ENCODE measurements around the gene SCUBE3. TPM values are rescaled to one million over a fixed set of nuclear protein-coding genes. Genes with fewer than 3 reads are reported as not detected.

SCUBE3 gene
- total and polyA plus RNA-seq, 2 of the 13 experiments (the other 11 are each of a cell fraction or from before 2014, with no cell fraction given): not detected

DNA sequence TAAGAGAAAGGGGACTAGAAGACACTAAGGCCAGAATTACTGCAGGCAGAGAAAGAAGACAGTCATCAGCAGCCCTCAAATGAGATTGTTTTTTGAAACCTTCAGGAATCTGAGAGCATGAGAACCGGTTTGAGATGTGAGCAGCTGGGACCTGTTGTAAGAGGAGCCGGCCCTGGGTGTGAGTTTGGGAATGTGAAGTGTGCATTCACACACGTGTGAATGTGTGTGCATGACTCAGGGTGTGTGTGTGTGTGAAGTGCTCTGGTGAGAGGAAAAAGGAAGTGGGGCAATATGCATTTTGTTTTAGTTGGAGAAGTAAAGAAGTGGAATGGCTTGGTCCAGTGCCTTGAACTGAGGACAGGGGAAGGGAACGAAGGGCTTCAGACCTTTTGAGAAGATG, 4.3 kb downstream of the SCUBE3 start:
- in situ Hi-C loops (cut with HindIII; ENCODE audit: extremely low pct_ligation_motif_present, low pct_unique_long_range_greater_than_20kb): no loop called here
- FAIRE-seq: no peak
- Histone ChIP-seq H3K9ac (ENCODE audit: insufficient read depth, low read depth, low read length) (no peak overlapping the region), H2AFZ (ENCODE audit: low read length) (no peak overlapping the region), H3K4me2 (ENCODE audit: low read depth, low read length) (no peak overlapping the region), H3K36me3 (replicated peaks in 1 of 2; ENCODE audit: control insufficient read depth in 1 of 2, insufficient read depth in 2 of 2, low read length in 2 of 2) (no peaks in the 10 kb centered on the region), H3K79me2 (ENCODE audit: insufficient read depth, low read length) (no peaks in the 10 kb centered on the region), H3K27me3 (ENCODE audit: control insufficient read depth in 1 of 2, insufficient read depth in 2 of 2, low read length in 2 of 2) (peaks cover 10 to 51% of the 10 kb centered on the region in 2 experiments; a peak in 4 of 5 replicates), H3K4me1 (ENCODE audit: insufficient read depth, low read length) (0 out of 2 replicates have a peak, but pooled peaks cover 13% of the 10 kb centered on the region), H3K4me3 (replicated peaks in 1 of 3; ENCODE audit: insufficient read depth in 1 of 3, low read depth in 2 of 3, low read length in 3 of 3) (no peak overlapping the region), H3K27ac (ENCODE audit: extremely low read length, insufficient read depth, low read length) (no peak overlapping the region), H4K20me1 (ENCODE audit: insufficient read depth, low read length) (no peaks in the 10 kb centered on the region), H3K9me3 (ENCODE audit: low read length) (no peaks in the 10 kb centered on the region)
- no peak for DNase-seq (ENCODE audit: low spot score)
- ATAC-seq: no peak
- ChIA-PET POLR2A (no interaction called here), CTCF (ENCODE audit: low intra/inter-chr PET ratio, low total read pairs) (no interaction called here)
- intact Hi-C loops (cut with micrococcal nuclease; ENCODE audit: unreplicated experiment): no loop called here
- BruUV-seq (replicated peaks): no TSS peak
- 38% methylated on average over 4 of the region's 4 CpGs for WGBS (ENCODE audit: low lambda C conversion rate)
- TF ChIP-seq ZFP62 (CRISPR knock-in tag; IDR thresholded peaks at IDR 0.05) (no peak), NONO (IDR thresholded peaks at IDR 0.05) (no peak), NONO (CRISPR knock-in tag; conservative IDR thresholded peaks at IDR 0.05) (no peak), SIX4 (CRISPR knock-in tag; IDR thresholded peaks at IDR 0.05) (no peak), MTF2 (CRISPR knock-in tag; IDR thresholded peaks at IDR 0.05; ENCODE audit: borderline replicate concordance) (no peak), RERE (CRISPR knock-in tag; IDR thresholded peaks at IDR 0.05; ENCODE audit: low read depth) (no peak), ZNF547 (CRISPR knock-in tag; IDR thresholded peaks at IDR 0.05) (no peak), LRRFIP1 (CRISPR knock-in tag; conservative IDR thresholded peaks at IDR 0.05) (no peak), ZZZ3 (CRISPR knock-in tag; IDR thresholded peaks at IDR 0.05; ENCODE audit: borderline replicate concordance) (no peak), NR2C2 (CRISPR knock-in tag; IDR thresholded peaks at IDR 0.05; ENCODE audit: borderline replicate concordance) (no peak), POLR2G (IDR thresholded peaks at IDR 0.05; ENCODE audit: low read depth, low read length) (no peak), IKZF1 (IDR thresholded peaks at IDR 0.05) (no peak), MXD1 (CRISPR knock-in tag; IDR thresholded peaks at IDR 0.05) (no peak), FOXA3 (CRISPR knock-in tag; IDR thresholded peaks at IDR 0.05) (no peak), ZNF703 (CRISPR knock-in tag; IDR thresholded peaks at IDR 0.05; ENCODE audit: borderline replicate concordance) (no peak)
- TF ChIP-seq, protein P1, sequence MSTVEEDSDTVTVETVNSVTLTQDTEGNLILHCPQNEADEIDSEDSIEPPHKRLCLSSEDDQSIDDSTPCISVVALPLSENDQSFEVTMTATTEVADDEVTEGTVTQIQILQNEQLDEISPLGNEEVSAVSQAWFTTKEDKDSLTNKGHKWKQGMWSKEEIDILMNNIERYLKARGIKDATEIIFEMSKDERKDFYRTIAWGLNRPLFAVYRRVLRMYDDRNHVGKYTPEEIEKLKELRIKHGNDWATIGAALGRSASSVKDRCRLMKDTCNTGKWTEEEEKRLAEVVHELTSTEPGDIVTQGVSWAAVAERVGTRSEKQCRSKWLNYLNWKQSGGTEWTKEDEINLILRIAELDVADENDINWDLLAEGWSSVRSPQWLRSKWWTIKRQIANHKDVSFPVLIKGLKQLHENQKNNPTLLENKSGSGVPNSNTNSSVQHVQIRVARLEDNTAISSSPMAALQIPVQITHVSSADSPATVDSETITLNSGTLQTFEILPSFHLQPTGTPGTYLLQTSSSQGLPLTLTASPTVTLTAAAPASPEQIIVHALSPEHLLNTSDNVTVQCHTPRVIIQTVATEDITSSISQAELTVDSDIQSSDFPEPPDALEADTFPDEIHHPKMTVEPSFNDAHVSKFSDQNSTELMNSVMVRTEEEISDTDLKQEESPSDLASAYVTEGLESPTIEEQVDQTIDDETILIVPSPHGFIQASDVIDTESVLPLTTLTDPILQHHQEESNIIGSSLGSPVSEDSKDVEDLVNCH (CRISPR knock-in tag; IDR thresholded peaks at IDR 0.05): no peak
